A549 (cell line): ENCODE measurements around the gene TRAFD1. TPM values are rescaled to one million over a fixed set of nuclear protein-coding genes. Genes with fewer than 3 reads are reported as not detected.
A peak's percentile ranks its signal among the peaks of the same experiment; 100 is the strongest.

Experiments
- ATAC-seq, 2 experiments: fragments of 200-7000 bp in 1 of 2; fragments of >200 bp in 1 of 2; cut with Nextera tagmentation in 1 of 2; cut with Tn5 transposase in 1 of 2; 3 replicates each; pipeline versions ENCODE4 v1.8.0 to v1.9.1; 2018 to 2020; ENCODE audit warnings: mild to moderate bottlenecking in 1 of 2, moderate library complexity in 1 of 2
- CTCF ChIA-PET: fragments of 300-600 bp; sonication (Branson Sonifier 250); formaldehyde crosslinking; extraction: SDS; loops from one replicate; lab custom pipeline; 2021; ENCODE audit warnings: antibody characterized with exemption, inconsistent platforms; lab: Yijun Ruan, JAX
- POLR2A ChIA-PET: fragments of 350-600 bp; formaldehyde crosslinking; extraction: SDS; loops from one replicate; lab custom pipeline; 2021; ENCODE audit warnings: antibody characterized with exemption, inconsistent platforms; lab: Yijun Ruan, JAX
- DNase-seq, 2 experiments: peaks; one replicate each; pipeline versions ENCODE4 v3.0.0 to v3.0.0-alpha.2; 2011 to 2016; ENCODE audit warnings: low read depth in 1 of 2, low spot score in 1 of 2
- FAIRE-seq: peaks from 2 replicates; lab custom pipeline; 2011; peaks lifted over from hg19 to GRCh38; lab: Jason Lieb, UNC
- H3K27ac ChIP-seq, 2 experiments: fragments of >200 bp; sonication (Bioruptor Twin); formaldehyde crosslinking; 3 replicates each; pipeline ENCODE4 v1.5.1; 2016 to 2017
- H3K4me1 ChIP-seq: fragments of >200 bp; sonication (Bioruptor Twin); formaldehyde crosslinking; 3 replicates; pipeline ENCODE4 v1.6.1; 2016
- H3K4me2 ChIP-seq: fragments of >200 bp; sonication (Bioruptor Twin); formaldehyde crosslinking; 3 replicates; pipeline ENCODE4 v1.6.1; 2016
- H3K4me3 ChIP-seq: fragments of >200 bp; sonication (Bioruptor Twin); formaldehyde crosslinking; 3 replicates; pipeline ENCODE4 v1.5.1; 2016
- H3K9me3 ChIP-seq: fragments of >200 bp; sonication (Bioruptor Twin); formaldehyde crosslinking; 3 replicates; pipeline ENCODE4 v1.6.1; 2016
- ATOH8 ChIP-seq: fragments of 250-450 bp; sonication (Bioruptor Pico); IDR thresholded peaks from 2 replicates; pipeline ENCODE4 v1.5.0; 2020; ENCODE audit warnings: low read depth, mild to moderate bottlenecking, moderate library complexity
- CHD4 ChIP-seq: fragments of 200-600 bp; sonication (generic); IDR thresholded peaks from 2 replicates; pipeline ENCODE4 v1.6.1; 2016; ENCODE audit warnings: antibody characterized with exemption, mild to moderate bottlenecking, borderline replicate concordance
- EHMT2 ChIP-seq: fragments of 200-600 bp; sonication (generic); IDR thresholded peaks from 2 replicates; pipeline ENCODE4 v1.6.1; 2016; ENCODE audit warnings: antibody characterized with exemption, low read depth, mild to moderate bottlenecking, moderate library complexity
- EP300 ChIP-seq, 2 experiments: fragments of >200 bp; sonication (Bioruptor Twin); formaldehyde crosslinking; IDR thresholded peaks; 2 replicates in 1 of 2; 3 replicates in 1 of 2; pipeline ENCODE4 v1.6.1; 2016 to 2017
- FOSB ChIP-seq: fragments of 250-450 bp; sonication (Bioruptor Pico); IDR thresholded peaks from 2 replicates; pipeline ENCODE4 v1.5.0; 2020; ENCODE audit warnings: mild to moderate bottlenecking, moderate library complexity
- FOXS1 ChIP-seq: fragments of 250-450 bp; sonication (Bioruptor Pico); IDR thresholded peaks from 2 replicates; pipeline ENCODE4 v1.5.0; 2020; ENCODE audit warnings: mild to moderate bottlenecking, moderate library complexity
- HDAC2 ChIP-seq: fragments of 200-600 bp; sonication (generic); IDR thresholded peaks from 2 replicates; pipeline ENCODE4 v1.6.1; 2016
- HES2 ChIP-seq: fragments of >200 bp; sonication (Bioruptor Twin); formaldehyde crosslinking; IDR thresholded peaks from 2 replicates; pipeline ENCODE4 v1.6.1; 2016
- HOXB13 ChIP-seq: fragments of 250-450 bp; sonication (Bioruptor Pico); IDR thresholded peaks from 2 replicates; pipeline ENCODE4 v1.5.0; 2020; ENCODE audit warnings: low read depth, mild to moderate bottlenecking, moderate library complexity
- HOXB5 ChIP-seq: fragments of 250-450 bp; sonication (Bioruptor Pico); IDR thresholded peaks from 2 replicates; pipeline ENCODE4 v1.5.0; 2020; ENCODE audit warnings: mild to moderate bottlenecking, moderate library complexity
- MAFK ChIP-seq: fragments of 450-650 bp; IDR thresholded peaks from 2 replicates; pipeline ENCODE4 v1.6.1; 2014; ENCODE audit not compliant: partially characterized antibody
- MYC ChIP-seq: IDR thresholded peaks from 2 replicates; pipeline ENCODE4 v1.6.1; 2012; ENCODE audit warnings: mild to moderate bottlenecking, inconsistent platforms, low read length, improper control_type of control experiment, borderline replicate concordance
- NR3C1 ChIP-seq: fragments of >200 bp; sonication (Bioruptor Twin); formaldehyde crosslinking; IDR thresholded peaks from 3 replicates; pipeline ENCODE4 v1.6.1; 2017
- PBX3 ChIP-seq: IDR thresholded peaks from 2 replicates; pipeline ENCODE4 v1.6.1; 2012
- RCOR1 ChIP-seq: fragments of 150-350 bp; IDR thresholded peaks from 2 replicates; pipeline ENCODE4 v1.6.1; 2014; ENCODE audit warnings: antibody characterized with exemption, low read length, low read depth
- RNF2 ChIP-seq: fragments of 200-600 bp; sonication (generic); IDR thresholded peaks from 2 replicates; pipeline ENCODE4 v1.6.1; 2016; ENCODE audit warnings: low read depth, mild to moderate bottlenecking, antibody characterized with exemption, moderate library complexity, borderline replicate concordance
- SREBF2 ChIP-seq: fragments of 450-650 bp; IDR thresholded peaks from 2 replicates; pipeline ENCODE4 v1.6.1; 2014; ENCODE audit warnings: mild to moderate bottlenecking, moderate library complexity
- TP53 ChIP-seq: fragments of 250-450 bp; sonication (Bioruptor Pico); IDR thresholded peaks from 2 replicates; pipeline ENCODE4 v1.5.0; 2021; ENCODE audit warnings: mild to moderate bottlenecking, moderate library complexity
- USF2 ChIP-seq: fragments of 450-650 bp; IDR thresholded peaks from 2 replicates; pipeline ENCODE4 v1.6.1; 2014; ENCODE audit warnings: antibody characterized with exemption
- ZSCAN20 ChIP-seq: fragments of 250-450 bp; sonication (Bioruptor Pico); IDR thresholded peaks from 2 replicates; pipeline ENCODE4 v1.8.0; 2022; ENCODE audit warnings: mild to moderate bottlenecking, moderate library complexity
- WGBS: methylation state at CpG from one replicate; pipeline ENCODE4 v1.1.6; 2017; ENCODE audit errors: missing lambda C conversion rate; 5-methylcytosine and 5-hydroxymethylcytosine counted together
- polyA plus RNA-seq, 4 experiments: library from polyadenylated mRNA; depleted of rRNA in 3 of 4; stranded (reverse); fragments of >200 nt; fragmentation: RNase III in 1 of 4; extraction: RNeasy Plus Mini Kit Qiagen cat#74134 plus additional on column Dnase treatment in 1 of 4; gene quantifications; 2 replicates in 3 of 4; 3 replicates in 1 of 4; pipeline ENCODE4 v1.2.3, GENCODE V29; 2011 to 2017
- TF ChIP-seq, protein P1 (sequence below): fragments of 200-600 bp; sonication (generic); IDR thresholded peaks from 2 replicates; pipeline ENCODE4 v1.6.1; 2016; ENCODE audit warnings: antibody characterized with exemption, mild to moderate bottlenecking, moderate library complexity
- TF ChIP-seq, protein P2 (sequence below): fragments of 250-450 bp; sonication (Bioruptor Pico); IDR thresholded peaks from 2 replicates; pipeline ENCODE4 v1.5.0; 2021; ENCODE audit warnings: mild to moderate bottlenecking, moderate library complexity, borderline replicate concordance
- TF ChIP-seq, protein P3 (sequence below): IDR thresholded peaks from 2 replicates; pipeline ENCODE4 v1.6.1; 2012

The TRAFD1 gene
- polyA plus RNA-seq, 2 of the 4 experiments (the other 2 are of a cell fraction), result 23.3 to 41.1 TPM

DNA sequence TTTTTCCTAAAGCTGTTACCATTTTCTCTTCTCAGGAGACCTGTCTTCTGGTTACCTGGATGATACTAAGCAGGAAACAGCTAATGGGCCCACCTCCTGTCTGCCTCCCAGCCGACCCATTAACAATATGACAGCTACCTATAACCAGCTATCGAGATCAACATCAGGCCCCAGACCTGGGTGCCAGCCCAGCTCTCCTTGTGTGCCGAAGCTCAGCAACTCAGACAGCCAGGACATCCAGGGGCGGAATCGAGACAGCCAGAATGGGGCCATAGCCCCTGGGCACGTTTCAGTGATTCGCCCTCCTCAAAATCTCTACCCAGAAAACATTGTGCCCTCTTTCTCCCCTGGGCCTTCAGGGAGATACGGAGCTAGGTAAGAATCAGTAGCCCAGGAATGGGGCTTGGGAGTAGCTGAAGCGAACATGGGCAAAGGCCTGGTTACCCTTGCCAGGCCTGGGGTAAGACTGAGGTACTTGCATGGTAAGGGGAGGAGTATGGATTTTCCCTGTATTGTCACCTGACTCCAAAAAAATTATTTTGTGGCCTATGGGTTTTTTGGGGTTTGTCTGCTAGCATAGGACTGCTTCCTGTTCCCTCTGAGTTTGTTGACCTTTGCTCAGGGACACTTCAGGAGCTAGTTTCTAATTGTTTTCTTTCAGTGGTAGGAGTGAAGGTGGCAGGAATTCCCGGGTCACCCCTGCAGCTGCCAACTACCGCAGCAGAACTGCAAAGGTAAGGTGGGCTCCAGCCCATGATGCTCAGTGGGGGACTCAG, 26.6 kb downstream of the TRAFD1 start (continued):
- TF ChIP-seq PBX3 (no peak), ZSCAN20 (CRISPR knock-in tag) (no peak), USF2 (no peak), HDAC2 (no peak), FOXS1 (no peak), ATOH8 (CRISPR knock-in tag) (no peak)

DNA sequence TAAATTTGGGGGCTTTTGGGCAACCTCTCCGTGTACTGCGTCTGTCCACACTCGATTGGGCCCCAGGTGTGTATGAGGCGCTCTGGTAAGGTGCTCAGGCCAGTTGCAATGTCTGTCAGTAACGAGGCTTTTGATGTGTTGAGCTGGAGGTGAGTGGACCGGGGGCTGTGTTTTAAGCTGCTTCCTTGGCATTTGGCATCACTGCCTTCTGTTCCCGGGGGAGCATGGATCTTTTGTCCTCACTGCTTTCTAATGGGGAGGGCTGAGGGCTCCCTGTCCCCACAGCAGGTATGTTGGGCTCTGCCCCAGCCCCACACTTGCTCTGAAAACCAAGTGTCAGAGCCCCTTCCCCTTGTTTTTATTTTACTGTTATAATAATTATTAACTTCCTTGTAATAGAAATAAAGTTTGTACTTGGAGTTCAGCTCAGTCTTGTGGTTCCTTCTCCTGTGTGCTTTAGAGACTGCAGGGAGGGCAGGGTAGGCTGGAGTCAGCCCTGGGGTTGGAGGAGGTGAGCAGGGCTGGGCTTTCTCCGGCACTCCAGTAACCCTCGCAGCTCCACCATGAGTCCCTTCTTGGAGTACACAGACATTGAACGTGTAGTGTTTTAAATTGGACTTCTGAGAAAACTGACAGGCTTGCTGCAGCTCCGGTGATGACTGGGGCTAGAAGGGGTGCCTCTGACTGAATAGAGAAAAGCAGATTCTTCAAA, 28.0 kb downstream of the TRAFD1 start:
- Histone ChIP-seq H3K4me2 (no peak overlapping the region), H3K4me3 (no peak overlapping the region), H3K27ac (no peak overlapping the region), H3K9me3 (peaks cover 5% of the 10 kb centered on the region; the same call in 2 of the 3 replicates), H3K4me1 (peaks cover under 1% of the 10 kb centered on the region; the same call in 1 of the 3 replicates)
- DNase-seq, result no peak
- 79% methylated on average over 11 of the region's 11 CpGs for WGBS
- TF ChIP-seq, protein P1, sequence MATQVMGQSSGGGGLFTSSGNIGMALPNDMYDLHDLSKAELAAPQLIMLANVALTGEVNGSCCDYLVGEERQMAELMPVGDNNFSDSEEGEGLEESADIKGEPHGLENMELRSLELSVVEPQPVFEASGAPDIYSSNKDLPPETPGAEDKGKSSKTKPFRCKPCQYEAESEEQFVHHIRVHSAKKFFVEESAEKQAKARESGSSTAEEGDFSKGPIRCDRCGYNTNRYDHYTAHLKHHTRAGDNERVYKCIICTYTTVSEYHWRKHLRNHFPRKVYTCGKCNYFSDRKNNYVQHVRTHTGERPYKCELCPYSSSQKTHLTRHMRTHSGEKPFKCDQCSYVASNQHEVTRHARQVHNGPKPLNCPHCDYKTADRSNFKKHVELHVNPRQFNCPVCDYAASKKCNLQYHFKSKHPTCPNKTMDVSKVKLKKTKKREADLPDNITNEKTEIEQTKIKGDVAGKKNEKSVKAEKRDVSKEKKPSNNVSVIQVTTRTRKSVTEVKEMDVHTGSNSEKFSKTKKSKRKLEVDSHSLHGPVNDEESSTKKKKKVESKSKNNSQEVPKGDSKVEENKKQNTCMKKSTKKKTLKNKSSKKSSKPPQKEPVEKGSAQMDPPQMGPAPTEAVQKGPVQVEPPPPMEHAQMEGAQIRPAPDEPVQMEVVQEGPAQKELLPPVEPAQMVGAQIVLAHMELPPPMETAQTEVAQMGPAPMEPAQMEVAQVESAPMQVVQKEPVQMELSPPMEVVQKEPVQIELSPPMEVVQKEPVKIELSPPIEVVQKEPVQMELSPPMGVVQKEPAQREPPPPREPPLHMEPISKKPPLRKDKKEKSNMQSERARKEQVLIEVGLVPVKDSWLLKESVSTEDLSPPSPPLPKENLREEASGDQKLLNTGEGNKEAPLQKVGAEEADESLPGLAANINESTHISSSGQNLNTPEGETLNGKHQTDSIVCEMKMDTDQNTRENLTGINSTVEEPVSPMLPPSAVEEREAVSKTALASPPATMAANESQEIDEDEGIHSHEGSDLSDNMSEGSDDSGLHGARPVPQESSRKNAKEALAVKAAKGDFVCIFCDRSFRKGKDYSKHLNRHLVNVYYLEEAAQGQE, result no peak
- TF ChIP-seq ZSCAN20 (CRISPR knock-in tag), result no peak
- TF ChIP-seq MYC, result no peak
- no peak for TF ChIP-seq FOXS1
- TF ChIP-seq FOSB, result no peak
- TF ChIP-seq SREBF2, result no peak
- TF ChIP-seq RCOR1, result no peak
- no peak for TF ChIP-seq CHD4
- TF ChIP-seq EHMT2, result no peak
- TF ChIP-seq TP53 (CRISPR knock-in tag), result no peak
- TF ChIP-seq, protein P2, sequence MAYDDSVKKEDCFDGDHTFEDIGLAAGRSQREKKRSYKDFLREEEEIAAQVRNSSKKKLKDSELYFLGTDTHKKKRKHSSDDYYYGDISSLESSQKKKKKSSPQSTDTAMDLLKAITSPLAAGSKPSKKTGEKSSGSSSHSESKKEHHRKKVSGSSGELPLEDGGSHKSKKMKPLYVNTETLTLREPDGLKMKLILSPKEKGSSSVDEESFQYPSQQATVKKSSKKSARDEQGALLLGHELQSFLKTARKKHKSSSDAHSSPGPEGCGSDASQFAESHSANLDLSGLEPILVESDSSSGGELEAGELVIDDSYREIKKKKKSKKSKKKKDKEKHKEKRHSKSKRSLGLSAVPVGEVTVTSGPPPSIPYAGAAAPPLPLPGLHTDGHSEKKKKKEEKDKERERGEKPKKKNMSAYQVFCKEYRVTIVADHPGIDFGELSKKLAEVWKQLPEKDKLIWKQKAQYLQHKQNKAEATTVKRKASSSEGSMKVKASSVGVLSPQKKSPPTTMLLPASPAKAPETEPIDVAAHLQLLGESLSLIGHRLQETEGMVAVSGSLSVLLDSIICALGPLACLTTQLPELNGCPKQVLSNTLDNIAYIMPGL (CRISPR knock-in tag), result no peak
- no peak for TF ChIP-seq MAFK
- TF ChIP-seq HOXB13 (CRISPR knock-in tag), result no peak
- no peak for TF ChIP-seq EP300 (IDR thresholded peaks at IDR 0.05)
- TF ChIP-seq HOXB5 (CRISPR knock-in tag), result no peak
- TF ChIP-seq RNF2, result no peak
- TF ChIP-seq, protein P3, sequence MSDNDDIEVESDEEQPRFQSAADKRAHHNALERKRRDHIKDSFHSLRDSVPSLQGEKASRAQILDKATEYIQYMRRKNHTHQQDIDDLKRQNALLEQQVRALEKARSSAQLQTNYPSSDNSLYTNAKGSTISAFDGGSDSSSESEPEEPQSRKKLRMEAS, result no peak
- TF ChIP-seq HES2, result no peak
- no peak for TF ChIP-seq NR3C1
- FAIRE-seq, result no peak
- ATAC-seq, result peak; percentile 39 to 43; a peak in 4 of 6 replicates
- ChIA-PET POLR2A (no interaction called here), CTCF (interaction anchor here (1.9 kb wide), 1 partner anchor 234 kb away, joined by 6 read pairs; no protein-coding TSS in a partner anchor)
